Mucosa of gallbladder (tissue), 1 donor: ENCODE results near the gene ZFYVE9. TPM values are rescaled to one million over a fixed set of nuclear protein-coding genes. Genes with fewer than 3 reads are reported as not detected.
"Not testable (repeated sequence)": the region's sequence is repeated elsewhere in the genome, so short reads cannot be mapped to it uniquely, and the experiment has no call there.

Source experiments
- DNase-seq: peaks from one replicate; pipeline ENCODE4 v3.0.0-alpha.2; 2020; ENCODE audit warnings: low spot score
- total RNA-seq: library from RNA; stranded (reverse); gene quantifications from one replicate; pipeline ENCODE4 v1.2.1, GENCODE V29; 2021
- donor health status: DM: no; HTN: no; CAD: no.

The ZFYVE9 gene
- total RNA-seq, 1 donor from 2014 or later = 22.6 TPM

GRCh38 chr1:52190500-52191252, 48.8 kb downstream of the ZFYVE9 start:
- no peak for DNase-seq

GRCh38 chr1:52191395-52191965, 49.6 kb downstream of the ZFYVE9 start:
- no peak for DNase-seq

GRCh38 chr1:52192024-52192423, 50.1 kb downstream of the ZFYVE9 start:
- DNase-seq = no peak

GRCh38 chr1:52192436-52192835, 50.5 kb downstream of the ZFYVE9 start:
- no peak for DNase-seq

GRCh38 chr1:52193985-52194384, 52.1 kb downstream of the ZFYVE9 start:
- DNase-seq = no peak

GRCh38 chr1:52195161-52195560, 53.3 kb downstream of the ZFYVE9 start:
- DNase-seq = no peak

- DNase-seq = no peak
These were observed 62.2 kb downstream of the ZFYVE9 start for GRCh38 chr1:52203935-52204625.

- no peak for DNase-seq
These were observed 62.8 kb downstream of the ZFYVE9 start for GRCh38 chr1:52204696-52205095.

GRCh38 chr1:52206686-52207085, 64.8 kb downstream of the ZFYVE9 start:
- not testable (repeated sequence) for DNase-seq

- no peak for DNase-seq
These were observed 67.5 kb downstream of the ZFYVE9 start for GRCh38 chr1:52209429-52209828.

GRCh38 chr1:52210044-52210443, 68.2 kb downstream of the ZFYVE9 start:
- no peak for DNase-seq

GRCh38 chr1:52216907-52217458, 75.1 kb downstream of the ZFYVE9 start:
- no peak for DNase-seq

GRCh38 chr1:52225174-52225573, 83.3 kb downstream of the ZFYVE9 start:
- DNase-seq = no peak

- no peak for DNase-seq
These were observed 87.6 kb downstream of the ZFYVE9 start for GRCh38 chr1:52229494-52229893.

GRCh38 chr1:52233463-52233862, 91.6 kb downstream of the ZFYVE9 start:
- DNase-seq = no peak

- no peak for DNase-seq
These were observed 92.1 kb downstream of the ZFYVE9 start for GRCh38 chr1:52234014-52234413.

GRCh38 chr1:52234708-52235107, 92.8 kb downstream of the ZFYVE9 start:
- no peak for DNase-seq

- DNase-seq = no peak
These were observed 93.8 kb downstream of the ZFYVE9 start for GRCh38 chr1:52235646-52236045.

GRCh38 chr1:52237430-52237829, 95.5 kb downstream of the ZFYVE9 start:
- no peak for DNase-seq

- no peak for DNase-seq
These were observed 96.6 kb downstream of the ZFYVE9 start for GRCh38 chr1:52238474-52238873.

- no peak for DNase-seq
These were observed 97.2 kb downstream of the ZFYVE9 start for GRCh38 chr1:52238887-52239707.

GRCh38 chr1:52239708-52240001, 97.8 kb downstream of the ZFYVE9 start:
- DNase-seq = no peak
